ENCODE data around the gene UNC80.

UNC80 gene

GRCh38 chr2:209970711-209971110 is 199.1 kb downstream of the UNC80 start:
- no peak for DNase-seq (ENCODE audit: low read depth in 2 of 2)

- no peak for DNase-seq (ENCODE audit: low read depth in 2 of 2)
Observed at GRCh38 chr2:209973328-209973727, 201.7 kb downstream of the UNC80 start.

- DNase-seq (ENCODE audit: low read depth in 2 of 2) = no peak
Observed at GRCh38 chr2:209974576-209974975, 202.9 kb downstream of the UNC80 start.

- no peak for DNase-seq (ENCODE audit: low read depth in 2 of 2)
Observed at GRCh38 chr2:209976698-209977385, 205.2 kb downstream of the UNC80 start.

- DNase-seq (ENCODE audit: low read depth in 2 of 2) = no peak
Observed at GRCh38 chr2:209977386-209978239, 206.0 kb downstream of the UNC80 start.

GRCh38 chr2:209984291-209984690 is 212.7 kb downstream of the UNC80 start:
- no peak for DNase-seq (ENCODE audit: low read depth in 2 of 2)

- DNase-seq (ENCODE audit: low read depth in 2 of 2) = no peak
Observed at GRCh38 chr2:209985874-209986273, 214.2 kb downstream of the UNC80 start.

- DNase-seq (ENCODE audit: low read depth in 2 of 2) = no peak
Observed at GRCh38 chr2:209986415-209986814, 214.8 kb downstream of the UNC80 start.

GRCh38 chr2:209988010-209988409 is 216.4 kb downstream of the UNC80 start:
- DNase-seq (ENCODE audit: low read depth in 2 of 2) = no peak

GRCh38 chr2:209990838-209991237 is 219.2 kb downstream of the UNC80 start:
- DNase-seq (ENCODE audit: low read depth in 2 of 2) = no peak

GRCh38 chr2:209993968-209994367 is 222.3 kb downstream of the UNC80 start:
- DNase-seq (ENCODE audit: low read depth in 2 of 2) = no peak

- DNase-seq (ENCODE audit: low read depth in 2 of 2) = no peak
Observed at GRCh38 chr2:209998596-209998995, 227.0 kb downstream of the UNC80 start.

- DNase-seq (ENCODE audit: low read depth in 2 of 2) = no peak
Observed at GRCh38 chr2:210000464-210001324, 229.1 kb downstream of the UNC80 start.

- DNase-seq (ENCODE audit: low read depth in 2 of 2) = peak; percentile 91 to 95
Observed at GRCh38 chr2:210002158-210003157, 230.8 kb downstream of the UNC80 start, which contains the start of gene RPE. Gene RPE (plus strand): TSS chr2:210002638. CDS start chr2:210002662, 24 bp downstream.

GRCh38 chr2:210003359-210003758 is 231.7 kb downstream of the UNC80 start:
- DNase-seq (ENCODE audit: low read depth in 2 of 2) = no peak

- no peak for DNase-seq (ENCODE audit: low read depth in 2 of 2)
Observed at GRCh38 chr2:210004881-210005280, 233.2 kb downstream of the UNC80 start.

- DNase-seq (ENCODE audit: low read depth in 2 of 2) = no peak
Observed at GRCh38 chr2:210007895-210008294, 236.3 kb downstream of the UNC80 start.

GRCh38 chr2:210009126-210009525 is 237.5 kb downstream of the UNC80 start:
- no peak for DNase-seq (ENCODE audit: low read depth in 2 of 2)

GRCh38 chr2:210009896-210010295 is 238.3 kb downstream of the UNC80 start:
- DNase-seq (ENCODE audit: low read depth in 2 of 2) = no peak

GRCh38 chr2:210020138-210020537 is 248.5 kb downstream of the UNC80 start:
- no peak for DNase-seq (ENCODE audit: low read depth in 2 of 2)

- DNase-seq (ENCODE audit: low read depth in 2 of 2) = no peak
Observed at GRCh38 chr2:210022824-210023223, 251.2 kb downstream of the UNC80 start.
